SKM-1 treated with dmso at 0.1 percent for 144 hours (cell line): Measurements from ENCODE around the gene ME2.
"Not testable (repeated sequence)": the region's sequence is repeated elsewhere in the genome, so short reads cannot be mapped to it uniquely, and the experiment has no call there.

Experiments
- DNase-seq: peaks from one replicate; lab custom pipeline; 2025; ENCODE audit not compliant: unreplicated experiment; lab: John Stamatoyannopoulos, UW

Gene ME2

GRCh38 chr18:50859793-50860555 lies 18.9 kb upstream of the ME2 start:
- DNase-seq = no peak

DNA sequence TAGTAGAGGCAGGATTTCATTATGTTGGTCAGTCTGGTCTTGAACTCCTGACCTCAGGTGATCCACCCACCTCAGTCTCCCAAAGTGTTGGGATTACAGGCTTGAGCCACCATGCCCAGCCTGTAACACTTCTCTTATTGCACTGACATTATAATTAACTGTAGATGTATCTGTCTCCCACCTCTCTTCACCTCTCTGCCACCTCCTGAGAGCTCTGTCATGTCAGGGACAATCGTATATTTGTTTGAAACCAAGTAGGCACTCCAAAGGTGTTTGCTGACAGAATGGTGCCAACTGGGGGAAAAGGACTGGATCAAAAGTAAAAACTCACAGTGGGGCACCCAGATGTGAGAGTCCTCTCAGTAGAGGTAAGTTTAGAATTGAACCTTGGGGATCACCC lies 17.3 kb upstream of the ME2 start:
- DNase-seq = no peak

- peak; percentile 85 for DNase-seq
Observed at GRCh38 chr18:50862401-50862800, 16.5 kb upstream of the ME2 start.

DNA sequence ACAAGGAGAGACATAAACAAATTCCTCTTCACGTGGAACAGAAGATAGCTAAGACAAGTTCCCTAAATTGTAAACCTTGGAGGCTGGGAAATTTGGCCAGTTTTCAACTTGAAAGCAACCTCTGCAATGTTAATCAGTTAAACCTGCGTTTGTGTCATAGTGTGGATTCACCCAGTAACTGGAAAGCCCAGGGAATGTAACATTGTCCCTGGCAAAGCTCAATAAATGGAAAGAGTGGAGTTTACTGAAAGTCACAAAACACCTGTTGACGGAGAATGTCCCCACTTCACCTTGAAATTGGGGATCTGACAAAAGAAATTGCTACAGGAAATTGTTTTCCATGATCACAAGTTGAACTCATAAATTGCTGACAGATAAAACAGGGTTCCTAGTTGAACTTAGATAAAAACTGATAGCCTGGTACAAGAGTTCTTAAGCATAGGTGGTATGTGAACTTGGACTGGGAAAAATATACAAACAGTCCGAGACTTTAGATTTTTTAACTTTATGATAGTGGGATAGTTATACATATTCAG lies 15.0 kb upstream of the ME2 start:
- DNase-seq = no peak

DNA sequence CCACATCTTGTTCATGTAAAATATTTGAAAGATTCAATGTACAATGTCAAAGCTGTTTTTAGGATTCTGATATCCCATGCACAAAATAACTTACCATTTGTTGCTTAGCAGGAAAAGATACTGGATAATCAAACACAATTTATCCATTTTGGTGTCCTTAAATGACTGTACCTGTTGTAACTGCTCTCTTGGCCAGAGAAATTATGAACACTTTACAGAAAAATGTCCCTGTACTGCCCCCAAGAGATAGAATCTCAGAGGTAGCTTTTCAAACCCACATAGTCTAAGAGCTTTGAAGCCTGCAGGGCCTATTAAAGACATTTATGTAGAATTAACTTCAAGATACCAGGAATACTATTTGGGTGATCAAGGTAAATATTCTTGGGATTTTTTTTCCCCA lies 12.2 kb upstream of the ME2 start:
- DNase-seq = no peak

DNA sequence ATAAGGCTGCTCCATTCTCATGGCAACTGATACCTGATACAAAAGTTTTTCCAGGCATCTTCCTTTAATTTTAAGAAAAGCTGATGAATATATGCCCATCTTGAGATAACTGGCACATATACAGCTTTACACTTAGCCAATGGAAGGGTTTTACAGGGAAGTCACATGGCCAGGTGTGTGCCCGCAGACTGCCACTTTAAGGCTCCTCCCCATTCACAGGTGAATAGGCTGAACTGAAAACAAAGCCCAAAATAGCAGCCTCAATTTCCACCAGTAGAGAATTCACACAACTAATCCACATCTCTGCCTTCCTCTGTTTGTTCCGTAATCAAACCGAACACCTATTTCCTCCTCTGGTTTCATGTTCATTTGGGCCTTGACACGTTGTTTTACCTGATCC lies 9.8 kb upstream of the ME2 start:
- DNase-seq = no peak

GRCh38 chr18:50870138-50870845 lies 8.6 kb upstream of the ME2 start:
- no peak for DNase-seq

DNA sequence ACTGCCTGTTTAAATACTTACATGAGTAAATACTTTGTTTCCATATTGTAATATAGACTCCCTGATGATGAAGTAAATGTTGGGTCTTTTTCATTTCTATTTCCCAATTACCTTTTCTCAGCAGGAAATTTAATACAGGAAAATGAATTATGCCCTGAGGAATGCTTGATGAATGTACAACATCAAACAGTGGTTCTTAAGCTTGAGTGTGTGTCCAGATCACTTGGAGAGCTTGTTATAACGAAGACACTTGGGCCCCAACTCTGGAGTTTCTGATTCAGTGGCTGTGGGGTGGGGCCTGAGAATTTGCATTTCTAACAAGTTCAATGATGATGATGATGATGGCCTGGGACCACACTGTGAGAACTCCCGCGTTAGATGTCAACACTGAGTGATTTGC lies 7.1 kb upstream of the ME2 start:
- no peak for DNase-seq

DNA sequence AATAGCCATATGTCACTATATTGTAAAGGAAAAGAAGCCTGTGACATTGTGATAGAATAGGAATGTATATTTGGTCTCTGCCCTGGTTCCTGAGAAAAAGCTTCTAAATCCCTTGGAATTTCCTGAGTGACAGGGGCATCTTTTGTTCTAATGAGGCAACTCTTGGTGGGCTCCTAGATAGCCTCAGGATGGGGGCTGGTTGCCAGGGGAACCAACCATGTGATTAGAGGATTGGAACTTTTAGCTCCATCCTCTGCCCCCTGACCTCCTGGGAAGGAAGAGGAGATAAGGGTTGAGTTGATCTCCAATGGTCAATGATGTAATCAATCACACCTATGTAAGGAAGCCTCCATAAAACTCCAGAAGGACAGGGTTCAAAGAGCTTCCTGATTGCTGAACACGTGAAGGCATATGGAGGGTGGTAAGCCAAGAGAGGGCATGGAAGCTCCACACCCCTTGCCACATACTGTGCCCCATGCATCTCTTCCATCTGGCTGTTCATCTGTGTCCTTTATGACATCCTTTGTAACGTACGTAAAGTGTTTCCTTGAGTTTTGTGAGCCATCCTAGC lies 2.9 kb upstream of the ME2 start:
- no peak for DNase-seq

DNA sequence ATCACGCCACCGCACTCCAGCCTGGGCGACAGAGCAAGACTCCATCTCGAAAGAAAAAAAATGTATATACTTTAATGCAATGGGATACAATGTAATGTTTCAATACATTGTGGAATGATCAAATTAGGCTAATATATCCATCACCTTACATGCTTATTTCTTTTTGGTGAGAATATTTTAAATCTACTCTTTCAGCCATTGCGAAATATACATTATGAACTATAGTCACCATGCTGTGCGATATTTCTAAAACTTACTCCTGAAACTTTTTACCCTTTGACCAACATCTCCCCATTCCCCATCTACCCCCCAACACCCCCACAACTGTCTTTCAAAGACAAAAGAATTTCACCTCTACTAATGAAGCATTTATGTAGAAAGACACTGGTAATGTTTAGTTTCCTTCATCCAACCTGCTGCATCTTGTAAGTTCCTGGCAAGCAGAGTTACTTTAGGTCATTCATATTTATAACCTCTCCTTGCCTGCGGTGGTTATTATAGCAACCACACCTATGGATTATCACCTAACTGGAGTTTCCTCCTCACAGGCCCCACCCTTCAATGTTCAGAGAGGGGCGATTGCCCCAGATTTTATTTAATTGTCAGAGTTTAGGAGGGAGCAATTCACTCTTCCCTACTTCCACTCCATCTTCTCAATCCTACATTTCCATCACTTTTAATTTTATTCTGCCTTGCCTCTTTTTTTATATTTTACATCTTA lies 1.2 kb upstream of the ME2 start:
- peak; percentile 45 for DNase-seq

- no peak for DNase-seq
Observed at GRCh38 chr18:50879302-50880118, 592 bp downstream of the ME2 start.

GRCh38 chr18:50880119-50880465 lies 1.2 kb downstream of the ME2 start:
- no peak for DNase-seq

- DNase-seq = not testable (repeated sequence)
Observed at GRCh38 chr18:50880944-50881343, 2.0 kb downstream of the ME2 start.

DNA sequence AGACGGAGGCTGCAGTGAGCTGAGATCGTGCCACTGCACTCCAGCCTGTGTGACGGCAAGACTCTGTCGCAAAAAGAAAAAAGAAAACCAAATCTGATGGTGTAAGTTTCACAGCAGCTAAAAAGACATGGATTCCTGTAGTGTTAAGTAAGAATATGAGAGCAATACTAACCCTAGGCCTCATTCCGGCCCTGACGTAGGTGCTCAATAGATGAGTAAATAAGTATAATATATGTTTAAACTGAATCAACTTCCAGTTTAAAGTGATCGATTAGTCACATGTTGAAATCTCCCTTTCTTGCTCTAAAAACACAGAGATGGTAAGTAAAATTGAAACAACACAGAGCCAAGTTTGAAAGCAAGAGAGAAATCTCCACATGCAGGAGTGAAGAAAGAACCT lies 8.0 kb downstream of the ME2 start:
- DNase-seq = no peak

DNA sequence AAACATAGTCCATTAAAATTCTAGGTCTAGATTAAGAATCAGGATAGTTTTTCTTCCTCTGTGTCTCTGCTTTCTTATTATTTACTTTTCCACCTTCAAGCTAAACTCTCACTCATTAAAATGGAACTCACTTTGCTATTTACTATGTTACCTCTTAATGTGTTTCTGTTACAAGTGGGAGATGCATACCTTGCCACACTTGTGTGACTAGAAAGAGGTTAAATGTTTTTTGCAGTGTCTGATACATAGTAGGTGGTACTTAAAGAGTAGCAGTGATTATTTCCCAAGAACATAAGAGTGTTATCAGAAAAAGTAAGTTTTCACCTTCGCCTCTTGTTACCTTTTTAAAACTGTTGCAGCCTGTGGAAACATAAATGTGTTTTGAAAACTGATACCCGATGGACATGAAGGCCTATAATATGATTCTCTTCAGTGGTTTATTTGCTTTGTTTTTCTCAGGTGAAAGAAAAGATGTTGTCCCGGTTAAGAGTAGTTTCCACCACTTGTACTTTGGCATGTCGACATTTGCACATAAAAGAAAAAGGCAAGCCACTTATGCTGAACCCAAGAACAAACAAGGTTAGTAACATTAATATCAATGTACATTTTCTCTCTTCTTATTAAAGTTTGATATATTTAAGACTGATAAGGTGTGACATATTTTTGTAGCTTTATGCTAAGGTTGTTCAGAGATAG lies 16.6 kb downstream of the ME2 start:
- no peak for DNase-seq

DNA sequence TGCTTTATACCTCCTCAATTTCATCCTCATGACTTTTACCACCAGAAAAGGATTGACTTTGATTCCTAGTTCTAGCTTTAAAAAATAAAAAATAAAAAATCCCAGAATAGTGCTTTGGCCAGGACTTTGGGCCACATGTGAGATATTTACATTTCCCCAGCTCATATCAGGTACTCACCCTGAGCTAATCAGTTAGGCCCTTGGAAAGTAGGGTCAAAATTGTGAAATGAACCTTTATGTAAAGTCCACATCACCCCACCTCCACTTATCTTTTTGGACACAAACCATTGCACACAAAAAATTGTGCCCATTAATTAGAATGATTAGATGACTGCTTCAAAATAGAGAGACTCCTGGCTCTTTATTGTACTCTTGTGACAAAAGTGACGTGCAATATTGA lies 17.2 kb downstream of the ME2 start:
- no peak for DNase-seq

DNA sequence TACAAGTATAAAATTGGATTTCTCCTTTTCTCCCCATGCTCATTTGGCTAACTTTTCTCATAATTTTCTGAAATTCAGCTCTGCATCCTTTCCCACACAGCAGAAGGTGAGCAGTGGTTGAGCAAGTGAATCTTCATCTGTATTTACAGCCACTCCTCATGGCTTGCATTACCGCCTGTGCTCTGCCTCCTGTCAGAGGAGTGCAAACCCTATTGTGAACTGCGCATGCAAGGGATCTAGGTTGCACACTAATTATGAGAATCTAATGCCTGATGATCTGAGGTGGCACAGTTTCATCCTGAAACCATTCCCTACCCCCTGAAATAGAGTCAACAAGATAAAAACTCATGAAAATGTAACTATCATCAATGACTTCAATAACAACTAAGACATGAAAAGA lies 20.0 kb downstream of the ME2 start:
- DNase-seq = no peak

DNA sequence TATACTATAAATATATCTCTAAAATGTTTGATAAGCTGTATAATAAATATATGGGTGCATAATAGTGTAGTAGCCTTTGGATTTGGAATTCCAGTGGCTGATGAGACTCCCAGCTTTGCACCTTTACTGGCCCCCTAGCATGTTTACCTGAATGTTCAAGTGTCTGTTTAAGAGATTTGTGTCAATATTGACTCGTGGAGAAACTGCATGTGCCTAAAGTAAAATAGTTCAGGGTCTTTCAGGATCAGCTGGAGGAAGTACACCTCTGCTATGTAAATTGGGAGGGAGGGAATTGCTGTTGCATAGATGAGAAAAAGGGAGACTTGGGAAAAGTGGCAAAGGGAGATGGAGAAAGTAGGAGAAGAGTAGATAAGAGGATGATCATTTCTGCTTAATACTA lies 23.9 kb downstream of the ME2 start:
- no peak for DNase-seq

DNA sequence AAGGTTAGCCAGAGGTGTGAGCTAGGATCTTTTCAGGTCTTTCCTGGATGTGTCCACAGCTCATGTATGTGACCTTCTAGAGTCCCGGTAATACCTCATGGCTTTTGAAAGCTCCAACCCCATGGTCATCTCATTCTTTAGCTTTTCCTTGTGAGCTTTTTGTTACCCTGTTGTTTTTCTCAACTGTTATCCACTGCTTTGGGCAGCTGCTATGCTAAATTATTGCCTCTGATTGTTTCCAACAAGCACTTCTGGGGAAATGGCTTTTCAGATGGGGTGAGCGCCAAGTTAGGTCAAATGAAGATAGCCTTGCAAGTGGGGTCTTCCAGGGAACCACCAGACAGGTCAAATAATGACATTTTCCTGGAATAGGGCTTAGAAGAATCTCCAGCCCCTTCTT lies 27.9 kb downstream of the ME2 start:
- no peak for DNase-seq

DNA sequence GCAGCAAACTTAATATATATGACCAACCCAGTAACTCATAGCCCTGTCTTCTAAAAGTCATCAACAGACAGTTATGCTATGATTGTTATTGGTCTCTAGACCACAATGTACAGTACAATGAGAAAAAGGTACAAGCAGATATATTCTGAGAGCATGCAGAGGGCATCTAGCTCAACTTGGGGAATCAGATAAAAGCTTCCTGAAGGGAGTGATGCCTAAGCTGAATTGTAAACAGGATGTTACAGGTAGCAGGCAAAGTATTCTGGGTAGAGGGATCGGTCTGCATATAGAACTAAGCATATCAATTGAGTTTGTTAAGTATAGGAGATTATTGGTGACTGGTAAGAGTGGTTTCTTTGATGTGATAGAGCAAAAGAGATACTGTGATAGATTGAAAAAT lies 30.3 kb downstream of the ME2 start:
- no peak for DNase-seq
